ENCODE data around the gene PNPLA5. TPM values are rescaled to one million over a fixed set of nuclear protein-coding genes. Genes with fewer than 3 reads are reported as not detected.

Gene PNPLA5
- total and polyA plus RNA-seq, 9 of the 15 experiments (the other 6 are each of a cell fraction or from before 2014, with no cell fraction given) = not detected

DNA sequence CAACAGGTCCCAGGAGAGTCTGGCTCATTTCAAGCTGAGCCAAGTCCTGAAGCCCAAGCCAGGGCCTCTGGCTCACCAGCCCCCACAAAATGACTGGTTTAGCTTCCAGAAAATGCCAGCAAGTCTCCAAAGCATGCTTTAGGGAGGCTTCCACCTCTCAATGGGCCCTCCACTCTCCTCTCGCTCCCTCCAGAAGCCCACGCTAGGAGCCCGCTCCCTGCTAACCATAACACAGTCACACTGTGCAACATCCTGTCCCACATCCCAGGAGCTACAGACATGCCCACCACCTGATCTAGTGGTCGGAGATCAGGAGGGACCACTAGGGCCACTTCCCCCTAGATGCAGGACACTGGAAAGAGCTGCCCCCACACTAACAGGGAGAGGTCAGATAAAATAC lies 36.4 kb downstream of the PNPLA5 start:
- TF ChIP-seq ZNF23 (CRISPR knock-in tag; IDR thresholded peaks at IDR 0.05) (no peak), BCL6 (CRISPR knock-in tag; IDR thresholded peaks at IDR 0.05) (no peak), TOE1 (IDR thresholded peaks at IDR 0.05; ENCODE audit: borderline replicate concordance) (no peak), TOE1 (CRISPR knock-in tag; IDR thresholded peaks at IDR 0.05; ENCODE audit: borderline replicate concordance, low read depth) (no peak), ZNF449 (CRISPR knock-in tag; IDR thresholded peaks at IDR 0.05) (no peak), PATZ1 (CRISPR knock-in tag; IDR thresholded peaks at IDR 0.05; ENCODE audit: borderline replicate concordance) (no peak), CEBPB (tag; IDR thresholded peaks at IDR 0.05) (no peak), KDM2B (CRISPR knock-in tag; IDR thresholded peaks at IDR 0.05) (no peak), ZFP91 (CRISPR knock-in tag; IDR thresholded peaks at IDR 0.05) (no peak), PTTG1 (tag; IDR thresholded peaks at IDR 0.05; ENCODE audit: low read depth) (no peak), ZNF316 (IDR thresholded peaks at IDR 0.05) (no peak), CLOCK (CRISPR knock-in tag; IDR thresholded peaks at IDR 0.05; ENCODE audit: borderline replicate concordance) (no peak), PML (IDR thresholded peaks at IDR 0.05; ENCODE audit: low read length) (no peak), SUPT5H (IDR thresholded peaks at IDR 0.05) (no peak), ZNF232 (CRISPR knock-in tag; IDR thresholded peaks at IDR 0.05) (no peak)
- no peaks in the 10 kb centered on the region for H3K36me3 ChIP-seq (ENCODE audit: control insufficient read depth, insufficient read depth, low read length)
- no peak for FAIRE-seq
- CTCF ChIA-PET (ENCODE audit: low intra/inter-chr PET ratio) = no interaction called here
- H3K27me3 ChIP-seq (ENCODE audit: control insufficient read depth in 2 of 2, insufficient read depth in 2 of 2, low read length in 2 of 2) = peaks cover under 1 to 41% of the 10 kb centered on the region in 2 experiments; a peak in 2 of 5 replicates
- no peak overlapping the region for H2AFZ ChIP-seq (ENCODE audit: low read depth, low read length)
- POLR2A ChIA-PET = no interaction called here
- no peak overlapping the region for H3K4me2 ChIP-seq (ENCODE audit: insufficient read depth, low read length)
- no peak overlapping the region for H3K4me3 ChIP-seq
- no peaks in the 10 kb centered on the region for H3K9me3 ChIP-seq (replicated peaks; ENCODE audit: control insufficient read depth, insufficient read depth, low read depth, low read length)
- H3K27ac ChIP-seq (ENCODE audit: extremely low read depth, low read depth, low read length) = no peak overlapping the region
- intact Hi-C loops (cut with micrococcal nuclease) (no loop called here), in situ Hi-C loops (cut with MboI) (no loop called here)
- no peak for ATAC-seq
- no TSS peak for BruUV-seq (replicated peaks)
- no peaks in the 10 kb centered on the region for H3K79me2 ChIP-seq (ENCODE audit: control insufficient read depth, insufficient read depth, low read length)
- H3K9ac ChIP-seq (ENCODE audit: insufficient read depth in 1 of 2, low read depth in 2 of 2, low read length in 2 of 2) = no peak overlapping the region
- whole genome bisulfite sequencing (ENCODE audit: insufficient coverage, low coverage, missing lambda C conversion rate) = 3% methylated on average over 4 of the region's 4 CpGs
- no peaks in the 10 kb centered on the region for H3K9me1 ChIP-seq (ENCODE audit: control insufficient read depth, insufficient read depth, low read length)
- no peak for DNase-seq (ENCODE audit: extremely low read depth in 1 of 4, low spot score in 3 of 4)
- no peaks in the 10 kb centered on the region for H3K4me1 ChIP-seq (replicated peaks in 1 of 2; ENCODE audit: control insufficient read depth in 2 of 2, insufficient read depth in 2 of 2, low read length in 2 of 2)
- H4K20me1 ChIP-seq (replicated peaks; ENCODE audit: control insufficient read depth, insufficient read depth, low read length) = no peaks in the 10 kb centered on the region; the same call in 1 of the 2 replicates
